Measurements from ENCODE around the gene ZNF451.

Gene ZNF451

GRCh38 chr6:57159127-57159526 is 69.1 kb downstream of the ZNF451 start:
- DNase-seq (ENCODE audit: low read depth in 3 of 3) = no peak

- no peak for DNase-seq (ENCODE audit: low read depth in 3 of 3)
Measured at GRCh38 chr6:57162028-57162427, 72.0 kb downstream of the ZNF451 start.

DNA sequence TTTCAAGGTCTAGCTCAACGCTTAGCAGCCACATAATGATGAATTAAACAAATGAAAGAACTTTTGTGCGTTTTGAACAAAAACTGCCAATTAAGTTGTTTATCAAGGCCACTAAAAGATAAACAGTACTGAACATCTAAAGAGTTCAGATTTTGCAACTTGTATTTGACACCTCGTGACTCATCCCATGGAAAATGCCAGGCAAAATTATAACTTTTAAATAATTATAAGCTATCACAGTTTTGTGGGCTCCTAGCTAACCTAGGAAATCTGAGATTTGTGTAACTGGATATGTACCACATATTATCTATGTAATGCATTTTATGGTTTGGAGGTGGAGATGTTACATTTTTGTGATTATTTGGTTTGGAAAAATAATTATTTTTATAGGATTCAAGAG is 72.5 kb downstream of the ZNF451 start:
- no peak for DNase-seq (ENCODE audit: low read depth in 3 of 3)

DNA sequence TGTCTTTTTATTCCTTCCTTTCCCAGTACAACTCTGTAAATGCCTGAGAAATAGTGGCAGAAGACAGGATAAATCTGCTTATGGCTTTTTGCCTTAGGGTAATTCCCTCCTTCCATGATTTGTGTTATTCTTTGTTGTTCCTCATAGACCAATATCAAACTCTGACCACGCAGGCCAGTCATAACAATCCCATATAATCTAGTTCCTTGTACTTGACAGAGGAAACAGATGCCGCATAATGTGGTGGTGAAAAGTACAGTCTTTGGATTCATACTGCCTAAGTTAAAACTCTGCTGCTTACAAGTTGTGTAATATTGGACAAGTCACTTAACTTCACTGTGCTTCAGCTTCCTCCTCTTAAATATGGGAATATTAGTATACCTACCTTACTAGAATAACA is 74.0 kb downstream of the ZNF451 start:
- DNase-seq (ENCODE audit: low read depth in 3 of 3) = no peak

DNA sequence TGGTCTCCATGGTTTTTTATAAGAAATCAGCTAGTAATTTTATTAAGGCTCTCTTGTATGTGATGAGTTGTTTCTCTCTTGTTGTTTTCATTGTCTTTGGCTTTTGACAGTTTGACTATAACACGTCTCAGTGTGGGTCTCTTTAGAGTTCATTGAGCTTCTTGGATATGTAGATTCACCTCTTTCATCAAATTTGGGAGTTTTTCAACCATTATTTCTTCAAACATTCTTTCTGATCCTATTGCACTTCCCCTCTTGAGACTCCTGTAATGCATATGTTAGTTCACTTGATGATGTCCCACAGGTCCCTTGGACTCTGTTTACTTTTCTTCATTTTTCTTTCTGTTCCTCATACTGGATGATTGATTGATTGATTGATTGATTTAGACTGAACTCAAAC is 75.1 kb downstream of the ZNF451 start:
- DNase-seq (ENCODE audit: low read depth in 3 of 3) = no peak

DNA sequence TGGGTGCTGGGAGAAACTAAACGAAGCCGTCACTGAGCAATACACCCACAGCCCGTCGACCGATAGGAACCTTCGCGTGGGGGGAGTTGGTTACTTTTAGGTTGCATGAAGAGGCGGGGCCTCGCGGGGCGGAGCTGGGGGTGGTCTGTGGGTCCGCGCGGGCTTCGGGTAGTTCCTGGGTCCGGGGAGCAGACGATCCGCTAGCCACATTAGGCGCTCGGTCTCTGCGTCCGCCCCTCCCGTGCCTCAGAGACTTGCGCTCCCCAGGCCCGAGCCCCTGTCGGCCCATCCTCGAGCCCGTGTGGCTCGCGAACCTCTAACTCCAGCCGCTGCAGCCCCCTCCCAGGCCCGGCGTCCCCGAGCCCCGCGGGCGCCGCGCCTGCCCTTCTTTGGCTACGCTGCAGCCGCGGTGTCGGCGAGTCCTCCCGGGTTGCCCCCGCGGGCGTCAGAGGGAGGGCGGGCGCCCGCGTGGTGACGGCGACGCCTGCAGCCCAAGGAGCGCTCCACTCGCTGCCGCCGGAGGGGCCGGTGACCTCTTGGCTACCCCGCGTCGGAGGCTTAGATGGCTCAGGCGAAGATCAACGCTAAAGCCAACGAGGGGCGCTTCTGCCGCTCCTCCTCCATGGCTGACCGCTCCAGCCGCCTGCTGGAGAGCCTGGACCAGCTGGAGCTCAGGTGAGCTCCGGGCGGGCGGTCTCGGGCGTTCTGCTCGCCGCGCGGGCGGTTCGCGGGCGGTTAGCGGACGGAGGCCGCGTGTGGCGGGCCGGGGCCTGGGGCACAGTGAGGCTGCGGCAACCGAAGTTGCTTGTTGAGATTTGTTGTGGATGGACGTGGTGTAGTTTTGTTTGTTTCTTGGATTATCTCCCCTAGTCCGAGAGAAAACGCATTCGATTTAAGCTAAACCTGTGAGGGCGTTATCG is 82.4 kb downstream of the ZNF451 start, which contains the start of gene BAG2:
Gene BAG2, plus strand, starts transcription at position 191 of the 920 bp plus-strand sequence. Its CDS starts 372 bp downstream, at position 563.
- peak; percentile 76 to 78 (median 77) for DNase-seq (ENCODE audit: low read depth in 3 of 3)

- peak in 2 of 3 experiments; percentile 3 to 7 for DNase-seq (ENCODE audit: low read depth in 3 of 3)
Measured at GRCh38 chr6:57173056-57173885, 83.3 kb downstream of the ZNF451 start.

GRCh38 chr6:57173886-57174510 is 84.0 kb downstream of the ZNF451 start:
- no peak for DNase-seq (ENCODE audit: low read depth in 3 of 3)

- no peak for DNase-seq (ENCODE audit: low read depth in 3 of 3)
Measured at GRCh38 chr6:57174511-57174907, 84.5 kb downstream of the ZNF451 start.

DNA sequence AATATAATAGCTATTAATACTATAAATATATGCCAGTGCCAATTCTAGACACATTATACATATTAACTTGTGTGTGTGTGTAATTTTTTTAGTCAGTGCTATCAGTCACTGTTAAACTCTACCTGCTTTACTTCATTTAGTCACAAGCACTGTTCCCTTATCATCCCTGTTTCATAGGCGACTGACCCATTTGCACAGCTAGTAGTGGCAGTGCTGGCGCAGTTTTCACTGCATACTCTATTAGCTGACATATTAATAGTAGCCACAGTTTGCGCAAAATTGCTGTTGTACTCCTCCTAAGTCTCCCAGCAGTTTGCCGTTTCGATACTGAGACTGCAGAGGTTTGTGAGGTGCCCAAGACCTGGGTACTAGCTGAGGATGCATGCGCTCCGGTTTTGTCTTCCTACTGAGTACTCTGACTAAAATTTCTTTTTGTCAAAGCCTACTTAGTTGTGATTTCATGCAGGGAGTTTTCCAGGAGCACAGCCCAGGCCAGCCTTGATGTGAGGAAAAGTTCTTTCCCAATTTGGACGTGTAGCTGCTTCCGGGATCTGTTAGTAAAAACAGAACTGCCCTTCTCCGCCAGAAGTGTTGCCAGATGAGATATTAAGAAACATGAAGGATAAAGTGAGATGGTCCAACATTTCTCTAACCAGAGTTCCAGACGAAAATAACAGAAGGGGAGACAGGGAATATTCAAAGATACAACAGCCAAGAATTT is 87.7 kb downstream of the ZNF451 start:
- no peak for DNase-seq (ENCODE audit: low read depth in 3 of 3)

DNA sequence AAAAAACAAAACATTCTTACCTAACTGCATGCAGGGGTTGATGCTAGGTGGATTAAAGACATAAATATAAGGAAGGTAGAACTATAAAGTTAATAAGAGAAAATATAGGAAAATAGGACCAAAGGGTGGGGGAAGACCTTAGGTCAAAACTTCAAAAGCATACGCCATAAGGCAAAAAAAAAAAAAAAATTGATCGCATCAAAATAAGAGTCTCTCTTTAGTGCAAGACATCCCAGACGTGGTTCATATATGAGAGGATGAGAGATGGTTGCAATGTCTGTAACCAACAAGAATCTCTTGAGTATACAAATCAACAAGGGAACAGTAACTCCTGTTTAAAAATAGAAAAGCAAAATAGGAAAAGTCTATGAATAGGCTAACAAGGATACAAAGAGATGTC is 90.6 kb downstream of the ZNF451 start:
- no peak for DNase-seq (ENCODE audit: low read depth in 3 of 3)

- no peak for DNase-seq (ENCODE audit: low read depth in 3 of 3)
Measured at GRCh38 chr6:57182017-57182432, 92.0 kb downstream of the ZNF451 start.

DNA sequence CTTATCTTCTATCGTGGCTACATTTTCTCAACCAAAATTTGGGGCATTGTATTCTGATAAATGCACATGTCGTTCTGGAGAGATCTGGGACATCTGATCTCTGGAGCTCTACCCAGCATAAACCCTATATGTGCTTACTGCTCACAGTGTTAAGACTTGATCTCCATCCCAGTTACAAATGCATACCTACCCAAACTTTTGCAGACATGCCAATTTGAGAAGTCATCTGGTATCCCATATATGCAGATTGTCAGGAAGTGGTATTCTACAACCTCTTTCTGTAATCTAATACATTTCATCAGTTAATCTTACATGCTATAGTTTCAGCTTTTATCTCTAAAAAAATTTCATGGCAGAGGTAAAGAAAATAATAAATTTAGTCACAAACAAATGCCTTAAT is 93.3 kb downstream of the ZNF451 start:
- no peak for DNase-seq (ENCODE audit: low read depth in 3 of 3)

- DNase-seq (ENCODE audit: low read depth in 3 of 3) = no peak
Measured at GRCh38 chr6:57190140-57190539, 100.2 kb downstream of the ZNF451 start.

GRCh38 chr6:57193177-57193576 is 103.2 kb downstream of the ZNF451 start:
- no peak for DNase-seq (ENCODE audit: low read depth in 3 of 3)

- DNase-seq (ENCODE audit: low read depth in 3 of 3) = no peak
Measured at GRCh38 chr6:57195457-57195856, 105.5 kb downstream of the ZNF451 start.

DNA sequence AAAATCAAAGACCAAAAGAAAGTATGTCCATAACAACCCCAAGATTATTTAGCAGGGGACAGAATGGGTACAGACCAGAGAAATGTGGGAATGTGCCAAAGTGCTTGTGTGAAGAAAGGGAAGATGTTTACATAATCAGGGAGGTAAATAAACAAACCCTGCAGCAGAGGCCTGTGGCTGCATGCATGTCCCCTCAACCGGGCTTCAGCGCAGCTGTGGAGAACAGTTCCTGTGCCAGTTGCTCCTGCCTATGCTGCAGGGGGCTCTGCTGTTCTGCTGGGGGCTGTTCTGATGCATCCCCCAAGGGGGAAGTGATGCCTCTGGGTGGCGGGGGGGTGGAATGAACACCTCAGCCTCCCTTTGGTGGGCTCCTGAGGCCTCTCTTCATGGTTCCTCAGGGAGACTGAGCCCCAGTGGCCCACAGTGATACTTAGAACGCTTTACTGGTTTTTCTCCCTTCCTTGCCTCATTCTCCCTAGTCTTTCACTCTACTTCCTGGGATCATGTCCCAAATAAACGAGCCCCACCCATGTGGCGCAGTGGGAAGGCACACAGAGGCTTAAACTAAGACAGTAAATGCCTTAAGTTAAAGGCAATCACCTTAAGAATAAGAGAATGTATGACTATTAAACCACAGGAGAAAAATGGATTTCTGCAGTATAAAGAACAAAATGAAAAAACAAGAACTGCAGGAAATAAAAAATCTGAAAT is 109.1 kb downstream of the ZNF451 start:
- DNase-seq (ENCODE audit: low read depth in 3 of 3) = no peak

DNA sequence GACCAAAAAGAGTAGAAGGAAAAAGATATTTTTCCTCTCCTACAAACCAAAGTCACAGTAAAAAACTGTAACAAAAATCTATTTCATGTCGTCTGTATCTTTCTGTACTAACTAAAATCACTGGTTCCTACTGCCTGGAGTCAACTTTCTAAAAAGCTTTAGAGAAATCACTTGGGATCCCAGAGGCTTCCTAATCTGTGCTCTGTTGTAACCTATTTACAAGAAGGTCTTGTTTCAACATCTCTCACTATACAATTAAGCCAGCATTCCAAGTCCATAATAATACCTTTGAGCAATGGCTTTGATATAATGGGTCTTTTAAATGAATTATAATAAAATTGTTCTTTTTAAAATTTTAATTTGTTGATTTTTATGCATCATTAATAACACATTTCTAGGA is 111.7 kb downstream of the ZNF451 start:
- DNase-seq (ENCODE audit: low read depth in 3 of 3) = no peak

DNA sequence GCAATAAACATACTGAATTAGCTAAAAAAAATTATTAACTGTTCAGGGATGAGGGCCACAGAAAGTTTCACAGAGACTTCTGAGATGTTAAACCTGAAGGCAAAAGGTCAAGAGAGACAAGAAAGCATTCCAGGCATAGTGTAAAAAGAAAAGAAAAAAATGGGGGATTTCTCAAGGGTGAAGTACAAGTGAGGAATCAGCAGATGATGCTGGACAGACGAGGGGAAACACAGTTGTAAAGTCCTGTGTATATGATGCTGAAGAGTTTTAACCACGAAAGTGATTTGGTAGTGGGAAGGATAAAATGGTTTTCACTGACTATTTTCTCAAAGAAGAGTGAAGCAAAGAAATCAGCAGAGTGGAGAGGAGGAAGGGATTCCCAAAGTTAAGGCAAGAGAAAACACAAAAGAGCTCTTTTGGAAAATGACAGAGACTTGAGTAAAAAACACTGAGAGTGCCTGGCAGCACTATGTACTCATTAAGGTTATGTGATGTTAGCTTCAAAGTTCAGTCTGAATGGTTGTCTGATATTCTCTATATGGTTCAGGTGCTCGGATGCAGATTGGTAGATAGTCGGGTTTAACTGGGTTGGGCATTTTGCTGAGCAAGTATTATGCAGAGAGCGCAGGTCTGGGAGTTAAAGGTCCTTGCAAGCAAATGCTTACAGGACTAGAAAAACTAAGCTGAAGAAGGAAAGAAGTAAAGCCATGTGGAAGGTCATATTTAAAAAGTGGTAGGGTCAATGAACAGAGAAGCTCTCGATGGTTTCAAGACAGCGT is 115.8 kb downstream of the ZNF451 start:
- no peak for DNase-seq (ENCODE audit: low read depth in 3 of 3)

DNA sequence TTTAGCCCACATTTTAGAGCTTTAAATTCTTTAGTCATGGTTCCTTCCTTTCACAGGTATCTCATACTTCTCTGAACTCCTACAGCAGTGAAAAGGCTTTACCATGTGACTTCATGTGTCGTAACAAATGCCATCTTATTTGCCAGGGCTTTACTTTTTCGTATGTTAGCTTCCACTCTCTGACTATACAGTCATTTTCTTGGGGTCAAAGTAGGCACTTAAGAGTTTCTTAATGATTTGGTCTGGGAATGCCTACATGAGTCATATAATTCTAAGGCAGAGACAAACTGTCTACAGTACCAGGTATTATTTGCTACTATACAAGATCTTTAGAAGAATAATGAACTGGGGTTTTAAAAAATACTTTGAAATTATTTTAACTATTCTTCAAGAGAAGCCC is 117.2 kb downstream of the ZNF451 start:
- no peak for DNase-seq (ENCODE audit: low read depth in 3 of 3)

Data from stimulated activated CD4-positive, alpha-beta T cell treated with anti-CD3 and anti-CD28 coated beads, TNF-alpha, amount 100 ng/mL, for 4 hours (primary cell).